ENCODE data around the gene LPP. TPM values are rescaled to one million over a fixed set of nuclear protein-coding genes. Genes with fewer than 3 reads are reported as not detected.

The LPP gene
- total RNA-seq, 1 experiment from 2014 or later: 54.0 TPM

DNA sequence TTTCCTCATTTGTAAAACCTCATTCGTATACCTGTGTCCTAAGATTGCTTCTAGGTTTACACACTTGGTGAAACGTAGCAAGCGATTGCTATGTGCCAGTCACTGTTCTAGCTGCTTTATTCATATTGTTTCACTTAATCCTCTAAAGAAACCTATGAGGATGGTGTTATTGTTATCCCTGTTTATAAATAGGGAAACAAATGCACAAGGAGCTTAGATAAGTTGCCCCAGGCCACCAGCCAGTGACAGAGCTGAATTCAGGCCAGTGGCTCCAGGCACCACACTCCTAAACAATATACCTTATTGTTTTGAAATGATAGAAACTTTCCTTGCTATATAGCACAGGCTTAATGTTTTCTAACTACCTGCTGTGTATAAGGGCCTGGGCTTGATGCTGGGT, 44.0 kb downstream of the LPP start:
- H3K27me3 ChIP-seq (ENCODE audit: insufficient read depth, low read length): no peaks in the 10 kb centered on the region
- intact Hi-C loops (cut with micrococcal nuclease): no loop called here
- H3K36me3 ChIP-seq (ENCODE audit: control insufficient read depth in 1 of 2, insufficient read depth in 2 of 2, low read length in 2 of 2): no peaks in the 10 kb centered on the region
- ATAC-seq (no peak), DNase-seq (ENCODE audit: low read depth, low spot score) (no peak)
- H3K9me2 ChIP-seq (ENCODE audit: insufficient read depth): no peaks in the 10 kb centered on the region
- no peak for TF ChIP-seq ELF1 (IDR thresholded peaks at IDR 0.05; ENCODE audit: borderline replicate concordance, low read depth)
- TF ChIP-seq, protein P1, sequence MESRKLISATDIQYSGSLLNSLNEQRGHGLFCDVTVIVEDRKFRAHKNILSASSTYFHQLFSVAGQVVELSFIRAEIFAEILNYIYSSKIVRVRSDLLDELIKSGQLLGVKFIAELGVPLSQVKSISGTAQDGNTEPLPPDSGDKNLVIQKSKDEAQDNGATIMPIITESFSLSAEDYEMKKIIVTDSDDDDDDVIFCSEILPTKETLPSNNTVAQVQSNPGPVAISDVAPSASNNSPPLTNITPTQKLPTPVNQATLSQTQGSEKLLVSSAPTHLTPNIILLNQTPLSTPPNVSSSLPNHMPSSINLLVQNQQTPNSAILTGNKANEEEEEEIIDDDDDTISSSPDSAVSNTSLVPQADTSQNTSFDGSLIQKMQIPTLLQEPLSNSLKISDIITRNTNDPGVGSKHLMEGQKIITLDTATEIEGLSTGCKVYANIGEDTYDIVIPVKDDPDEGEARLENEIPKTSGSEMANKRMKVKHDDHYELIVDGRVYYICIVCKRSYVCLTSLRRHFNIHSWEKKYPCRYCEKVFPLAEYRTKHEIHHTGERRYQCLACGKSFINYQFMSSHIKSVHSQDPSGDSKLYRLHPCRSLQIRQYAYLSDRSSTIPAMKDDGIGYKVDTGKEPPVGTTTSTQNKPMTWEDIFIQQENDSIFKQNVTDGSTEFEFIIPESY (IDR thresholded peaks at IDR 0.05; ENCODE audit: extremely low read depth, insufficient replicate concordance, low read length): no peak
- TF ChIP-seq TCF7L2 (IDR thresholded peaks at IDR 0.05; ENCODE audit: borderline replicate concordance, extremely low read depth, insufficient read depth, insufficient read length): no peak
- TF ChIP-seq, protein P2, sequence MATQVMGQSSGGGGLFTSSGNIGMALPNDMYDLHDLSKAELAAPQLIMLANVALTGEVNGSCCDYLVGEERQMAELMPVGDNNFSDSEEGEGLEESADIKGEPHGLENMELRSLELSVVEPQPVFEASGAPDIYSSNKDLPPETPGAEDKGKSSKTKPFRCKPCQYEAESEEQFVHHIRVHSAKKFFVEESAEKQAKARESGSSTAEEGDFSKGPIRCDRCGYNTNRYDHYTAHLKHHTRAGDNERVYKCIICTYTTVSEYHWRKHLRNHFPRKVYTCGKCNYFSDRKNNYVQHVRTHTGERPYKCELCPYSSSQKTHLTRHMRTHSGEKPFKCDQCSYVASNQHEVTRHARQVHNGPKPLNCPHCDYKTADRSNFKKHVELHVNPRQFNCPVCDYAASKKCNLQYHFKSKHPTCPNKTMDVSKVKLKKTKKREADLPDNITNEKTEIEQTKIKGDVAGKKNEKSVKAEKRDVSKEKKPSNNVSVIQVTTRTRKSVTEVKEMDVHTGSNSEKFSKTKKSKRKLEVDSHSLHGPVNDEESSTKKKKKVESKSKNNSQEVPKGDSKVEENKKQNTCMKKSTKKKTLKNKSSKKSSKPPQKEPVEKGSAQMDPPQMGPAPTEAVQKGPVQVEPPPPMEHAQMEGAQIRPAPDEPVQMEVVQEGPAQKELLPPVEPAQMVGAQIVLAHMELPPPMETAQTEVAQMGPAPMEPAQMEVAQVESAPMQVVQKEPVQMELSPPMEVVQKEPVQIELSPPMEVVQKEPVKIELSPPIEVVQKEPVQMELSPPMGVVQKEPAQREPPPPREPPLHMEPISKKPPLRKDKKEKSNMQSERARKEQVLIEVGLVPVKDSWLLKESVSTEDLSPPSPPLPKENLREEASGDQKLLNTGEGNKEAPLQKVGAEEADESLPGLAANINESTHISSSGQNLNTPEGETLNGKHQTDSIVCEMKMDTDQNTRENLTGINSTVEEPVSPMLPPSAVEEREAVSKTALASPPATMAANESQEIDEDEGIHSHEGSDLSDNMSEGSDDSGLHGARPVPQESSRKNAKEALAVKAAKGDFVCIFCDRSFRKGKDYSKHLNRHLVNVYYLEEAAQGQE (IDR thresholded peaks at IDR 0.05; ENCODE audit: low read depth): no peak
- TF ChIP-seq EZH2 (IDR thresholded peaks at IDR 0.05): no peak
- no peak for TF ChIP-seq ZNF274 (IDR thresholded peaks at IDR 0.05; ENCODE audit: low read depth, low read length)
- TF ChIP-seq SRF (IDR thresholded peaks at IDR 0.05; ENCODE audit: low read depth): no peak
- no peak for TF ChIP-seq POLR2A (IDR thresholded peaks at IDR 0.05; ENCODE audit: borderline replicate concordance, extremely low read depth, insufficient read depth, insufficient read length)
- TF ChIP-seq, protein P3, sequence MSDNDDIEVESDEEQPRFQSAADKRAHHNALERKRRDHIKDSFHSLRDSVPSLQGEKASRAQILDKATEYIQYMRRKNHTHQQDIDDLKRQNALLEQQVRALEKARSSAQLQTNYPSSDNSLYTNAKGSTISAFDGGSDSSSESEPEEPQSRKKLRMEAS (IDR thresholded peaks at IDR 0.05): no peak
- TF ChIP-seq, protein P4, sequence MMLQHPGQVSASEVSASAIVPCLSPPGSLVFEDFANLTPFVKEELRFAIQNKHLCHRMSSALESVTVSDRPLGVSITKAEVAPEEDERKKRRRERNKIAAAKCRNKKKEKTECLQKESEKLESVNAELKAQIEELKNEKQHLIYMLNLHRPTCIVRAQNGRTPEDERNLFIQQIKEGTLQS (IDR thresholded peaks at IDR 0.05): no peak
- TF ChIP-seq POLR2AphosphoS5 (IDR thresholded peaks at IDR 0.05; ENCODE audit: low read depth, low read length): no peak
- TF ChIP-seq, protein P5, sequence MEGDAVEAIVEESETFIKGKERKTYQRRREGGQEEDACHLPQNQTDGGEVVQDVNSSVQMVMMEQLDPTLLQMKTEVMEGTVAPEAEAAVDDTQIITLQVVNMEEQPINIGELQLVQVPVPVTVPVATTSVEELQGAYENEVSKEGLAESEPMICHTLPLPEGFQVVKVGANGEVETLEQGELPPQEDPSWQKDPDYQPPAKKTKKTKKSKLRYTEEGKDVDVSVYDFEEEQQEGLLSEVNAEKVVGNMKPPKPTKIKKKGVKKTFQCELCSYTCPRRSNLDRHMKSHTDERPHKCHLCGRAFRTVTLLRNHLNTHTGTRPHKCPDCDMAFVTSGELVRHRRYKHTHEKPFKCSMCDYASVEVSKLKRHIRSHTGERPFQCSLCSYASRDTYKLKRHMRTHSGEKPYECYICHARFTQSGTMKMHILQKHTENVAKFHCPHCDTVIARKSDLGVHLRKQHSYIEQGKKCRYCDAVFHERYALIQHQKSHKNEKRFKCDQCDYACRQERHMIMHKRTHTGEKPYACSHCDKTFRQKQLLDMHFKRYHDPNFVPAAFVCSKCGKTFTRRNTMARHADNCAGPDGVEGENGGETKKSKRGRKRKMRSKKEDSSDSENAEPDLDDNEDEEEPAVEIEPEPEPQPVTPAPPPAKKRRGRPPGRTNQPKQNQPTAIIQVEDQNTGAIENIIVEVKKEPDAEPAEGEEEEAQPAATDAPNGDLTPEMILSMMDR (IDR thresholded peaks at IDR 0.05 in 2 of 3, conservative IDR thresholded peaks at IDR 0.05 in 1 of 3; ENCODE audit: borderline replicate concordance in 1 of 3, insufficient read depth in 1 of 3, low read depth in 2 of 3, low read length in 2 of 3): no peak
- no peak for TF ChIP-seq CEBPB (IDR thresholded peaks at IDR 0.05; ENCODE audit: low read depth)
- TF ChIP-seq YY1 (IDR thresholded peaks at IDR 0.05; ENCODE audit: extremely low read depth, insufficient replicate concordance, low read depth, low read length): no peak
- TF ChIP-seq JUND (IDR thresholded peaks at IDR 0.05): no peak
- no peak for TF ChIP-seq SP1 (IDR thresholded peaks at IDR 0.05; ENCODE audit: low read depth)
- no peak for TF ChIP-seq SIN3A (IDR thresholded peaks at IDR 0.05; ENCODE audit: low read depth)
- TF ChIP-seq CBX3 (IDR thresholded peaks at IDR 0.05; ENCODE audit: low read depth): no peak
- no peak for TF ChIP-seq RAD21 (IDR thresholded peaks at IDR 0.05; ENCODE audit: low read depth)
- TF ChIP-seq ZFX (IDR thresholded peaks at IDR 0.05): no peak
- no peak overlapping the region for H3K9ac ChIP-seq (ENCODE audit: low read length)
- H3K4me3 ChIP-seq (replicated peaks in 1 of 2; ENCODE audit: low read depth in 1 of 2, low read length in 2 of 2): no peak overlapping the region
- H3K4me2 ChIP-seq (ENCODE audit: low read length): no peak overlapping the region
- H3K4me1 ChIP-seq (ENCODE audit: control insufficient read depth in 1 of 2, insufficient read depth in 2 of 2, low read length in 2 of 2): peaks cover 4 to 21% of the 10 kb centered on the region in 2 experiments; a peak in 3 of 4 replicates
- H3K79me2 ChIP-seq (ENCODE audit: insufficient read depth, low read length): peaks cover 39% of the 10 kb centered on the region
- H3K9me3 ChIP-seq (ENCODE audit: control insufficient read depth in 1 of 2, insufficient read depth in 1 of 2, low read depth in 1 of 2, low read length in 2 of 2): no peaks in the 10 kb centered on the region
- no peak overlapping the region for H2AFZ ChIP-seq (ENCODE audit: low read depth, low read length, poor library complexity, severe bottlenecking)
- no peaks in the 10 kb centered on the region for H4K20me1 ChIP-seq (ENCODE audit: insufficient read depth)
- RAD21 ChIA-PET (ENCODE audit: low non-redundant PET in 1 of 2, low total read pairs in 2 of 2, uncharacterized antibody in 2 of 2, unreplicated experiment in 2 of 2): interaction anchor here in 1 of 2 experiments (0.6 to 0.7 kb wide), 2 partner anchors 45 to 414 kb away, joined by 3 read pairs; no protein-coding TSS in a partner anchor
- no TSS peak for BruUV-seq (replicated peaks)
- POLR2A ChIA-PET: no interaction called here
- H3K27ac ChIP-seq (ENCODE audit: low read depth, low read length): no peak overlapping the region
- CTCF ChIA-PET: no interaction called here
